SK-N-SH (cell line): Measurements from ENCODE around the gene SPATA16. TPM values are rescaled to one million over a fixed set of nuclear protein-coding genes. Genes with fewer than 3 reads are reported as not detected.

ENCODE experiments used
- CTCF ChIA-PET: fragments of 300-600, 350-600 bp; formaldehyde crosslinking; extraction: SDS; loops from one replicate; lab custom pipeline; 2021; lab: Yijun Ruan, JAX
- POLR2A ChIA-PET: fragments of 350-600 bp; sonication (Branson Sonifier 250); formaldehyde crosslinking; extraction: SDS; loops from one replicate; lab custom pipeline; 2020; ENCODE audit warnings: antibody characterized with exemption, inconsistent platforms; lab: Yijun Ruan, JAX
- DNase-seq: peaks from one replicate; pipeline ENCODE4 v3.0.0; 2012
- H2AFZ ChIP-seq: fragments of 200-600 bp; sonication (generic); 2 replicates; pipeline ENCODE4 v1.8.1; 2016; ENCODE audit warnings: antibody characterized with exemption, mild to moderate bottlenecking, low read depth
- H3F3A ChIP-seq: fragments of 200-600 bp; sonication (generic); replicated peaks from 2 replicates; pipeline ENCODE3; 2016; ENCODE audit warnings: antibody characterized with exemption, mild to moderate bottlenecking; ENCODE audit not compliant: insufficient read depth
- H3K27ac ChIP-seq, 2 experiments: fragments of 200-500 bp in 1 of 2; fragments of 200-600 bp in 1 of 2; sonication (Bioruptor generic) in 1 of 2; sonication (generic), shearing (Covaris generic) in 1 of 2; 2 replicates each; pipeline versions ENCODE4 v1.5.1 to v1.6.1; 2014 to 2016; ENCODE audit warnings: low read depth in 2 of 2, inconsistent platforms in 1 of 2, low read length in 1 of 2, mild to moderate bottlenecking in 1 of 2, mixed read lengths in 1 of 2
- H3K27me3 ChIP-seq: fragments of 200-600 bp; sonication (generic), shearing (Covaris generic); 2 replicates; pipeline ENCODE4 v1.6.1; 2016; ENCODE audit warnings: mixed run types; ENCODE audit not compliant: insufficient read depth
- H3K36me3 ChIP-seq, 2 experiments: fragments of 200-500 bp in 1 of 2; fragments of 200-600 bp in 1 of 2; sonication (Bioruptor generic) in 1 of 2; sonication (generic) in 1 of 2; replicated peaks in 1 of 2; 2 replicates each; pipeline versions ENCODE3 to v1.5.1; 2014 to 2016; ENCODE audit warnings: low read length in 1 of 2, mild to moderate bottlenecking in 1 of 2; ENCODE audit not compliant: insufficient read depth in 2 of 2, control insufficient read depth in 1 of 2
- H3K4me1 ChIP-seq, 2 experiments: fragments of 200-500 bp in 1 of 2; fragments of 200-600 bp in 1 of 2; sonication (Bioruptor generic) in 1 of 2; sonication (generic), shearing (Covaris generic) in 1 of 2; 2 replicates each; pipeline versions ENCODE4 v1.5.1 to v1.6.1; 2014 to 2016; ENCODE audit warnings: low read depth in 1 of 2, low read length in 1 of 2, mixed run types in 1 of 2; ENCODE audit not compliant: insufficient read depth in 2 of 2, control insufficient read depth in 1 of 2
- H3K4me2 ChIP-seq: fragments of 200-600 bp; sonication (generic), shearing (Covaris generic); 2 replicates; pipeline ENCODE4 v1.6.1; 2017; ENCODE audit warnings: mixed run types
- H3K4me3 ChIP-seq, 2 experiments: fragments of 200-500 bp in 1 of 2; fragments of 200-600 bp in 1 of 2; sonication (Bioruptor generic) in 1 of 2; sonication (generic), shearing (Covaris generic) in 1 of 2; 2 replicates each; pipeline versions ENCODE4 v1.5.1 to v1.8.1; 2014 to 2016; ENCODE audit warnings: low read depth in 2 of 2, inconsistent platforms in 1 of 2, low read length in 1 of 2, mild to moderate bottlenecking in 1 of 2, mixed read lengths in 1 of 2, moderate library complexity in 1 of 2
- H3K79me2 ChIP-seq: fragments of 200-600 bp; sonication (generic); 2 replicates; pipeline ENCODE4 v1.8.1; 2017; ENCODE audit warnings: mild to moderate bottlenecking; ENCODE audit not compliant: insufficient read depth
- H3K9ac ChIP-seq: fragments of 200-600 bp; sonication (generic); 2 replicates; pipeline ENCODE4 v1.6.1; 2017; ENCODE audit warnings: mixed run types
- H3K9me2 ChIP-seq: fragments of 200-600 bp; sonication (generic); 2 replicates; pipeline ENCODE4 v1.6.1; 2017; ENCODE audit warnings: mixed run types
- H3K9me3 ChIP-seq: fragments of 200-600 bp; sonication (generic); 2 replicates; pipeline ENCODE4 v1.6.1; 2017; ENCODE audit warnings: mixed run types, mild to moderate bottlenecking, moderate library complexity
- H4K20me1 ChIP-seq: fragments of 200-600 bp; sonication (generic); 2 replicates; pipeline ENCODE4 v1.6.1; 2017; ENCODE audit warnings: mild to moderate bottlenecking, mixed run types; ENCODE audit not compliant: insufficient read depth
- EP300 ChIP-seq, 2 experiments: IDR thresholded peaks; 2 replicates each; pipeline versions ENCODE4 v1.4.0 to v1.6.1; 2012; ENCODE audit warnings: borderline replicate concordance in 1 of 2, low read depth in 1 of 2, low read length in 1 of 2
- FOXJ3 ChIP-seq: sonication (generic); formaldehyde crosslinking; IDR thresholded peaks from 2 replicates; pipeline ENCODE4 v1.5.1; 2020; ENCODE audit warnings: mild to moderate bottlenecking, missing genetic modification reagents
- FOXM1 ChIP-seq: IDR thresholded peaks from 2 replicates; pipeline ENCODE4 v1.4.0; 2012; ENCODE audit warnings: low read depth, mild to moderate bottlenecking
- GABPA ChIP-seq: IDR thresholded peaks from 2 replicates; pipeline ENCODE4 v1.4.0; 2012; ENCODE audit warnings: low read depth, mild to moderate bottlenecking
- GATA2 ChIP-seq: sonication (generic); formaldehyde crosslinking; IDR thresholded peaks from 2 replicates; pipeline ENCODE4 v1.5.0; 2020; ENCODE audit warnings: mild to moderate bottlenecking, missing genetic modification reagents
- MXI1 ChIP-seq: IDR thresholded peaks from 2 replicates; pipeline ENCODE4 v1.6.1; 2012; ENCODE audit warnings: mild to moderate bottlenecking, low read depth, low read length, improper control_type of control experiment
- NFIC ChIP-seq: IDR thresholded peaks from 2 replicates; pipeline ENCODE4 v1.4.0; 2012; ENCODE audit warnings: borderline replicate concordance
- RAD21 ChIP-seq: IDR thresholded peaks from 2 replicates; pipeline ENCODE4 v1.6.1; 2012; ENCODE audit warnings: mild to moderate bottlenecking, low read length
- RCOR1 ChIP-seq: fragments of 150-350 bp; IDR thresholded peaks from 2 replicates; pipeline ENCODE4 v1.6.1; 2017; ENCODE audit warnings: antibody characterized with exemption, low read length
- RFX5 ChIP-seq: IDR thresholded peaks from 2 replicates; pipeline ENCODE4 v1.6.1; 2012; ENCODE audit warnings: mild to moderate bottlenecking, improper control_type of control experiment, low read length
- RXRA ChIP-seq: IDR thresholded peaks from 2 replicates; pipeline ENCODE4 v1.4.0; 2012; ENCODE audit warnings: low read depth, mild to moderate bottlenecking, borderline replicate concordance
- TCF12 ChIP-seq: IDR thresholded peaks from 2 replicates; pipeline ENCODE4 v1.4.0; 2012
- TEAD4 ChIP-seq: IDR thresholded peaks from 2 replicates; pipeline ENCODE4 v1.4.0; 2012; ENCODE audit warnings: mild to moderate bottlenecking, borderline replicate concordance; ENCODE audit not compliant: insufficient read depth
- WGBS: methylation state at CpG from one replicate; pipeline ENCODE4 v1.1.6; 2017; ENCODE audit warnings: low lambda C conversion rate; 5-methylcytosine and 5-hydroxymethylcytosine counted together
- polyA plus RNA-seq, 3 experiments: library from polyadenylated mRNA; depleted of rRNA; stranded (reverse); fragments of >200 nt; gene quantifications; 2 replicates each; pipeline ENCODE4 v1.2.3, GENCODE V29; 2012
- TF ChIP-seq, protein P1 (sequence below): IDR thresholded peaks from 2 replicates; pipeline ENCODE4 v1.4.0; 2012; ENCODE audit warnings: low read depth, borderline replicate concordance
- TF ChIP-seq, protein P2 (sequence below): IDR thresholded peaks from 2 replicates; pipeline ENCODE4; 2012
- TF ChIP-seq, protein P3 (sequence below): IDR thresholded peaks from 2 replicates; pipeline ENCODE4 v1.6.1; 2012; ENCODE audit warnings: mild to moderate bottlenecking, low read depth, low read length, moderate library complexity

The SPATA16 gene
- polyA plus RNA-seq, 1 of the 3 experiments (the other 2 are of a cell fraction), result not detected

GRCh38 chr3:173096994-173097785, 43.8 kb downstream of the SPATA16 start:
- no peak overlapping the region for H3K27ac ChIP-seq
- no peaks in the 10 kb centered on the region for H3K4me1 ChIP-seq
- H3K4me2 ChIP-seq, result no peak overlapping the region
- H3K9me3 ChIP-seq, result no peaks in the 10 kb centered on the region
- 24% methylated on average over 4 of the region's 4 CpGs for WGBS
- no peaks in the 10 kb centered on the region for H4K20me1 ChIP-seq
- no peaks in the 10 kb centered on the region for H3K9me2 ChIP-seq
- H3K4me3 ChIP-seq, result no peak overlapping the region
- TF ChIP-seq TCF12 (no peak), NFIC (no peak)
- TF ChIP-seq, protein P1, sequence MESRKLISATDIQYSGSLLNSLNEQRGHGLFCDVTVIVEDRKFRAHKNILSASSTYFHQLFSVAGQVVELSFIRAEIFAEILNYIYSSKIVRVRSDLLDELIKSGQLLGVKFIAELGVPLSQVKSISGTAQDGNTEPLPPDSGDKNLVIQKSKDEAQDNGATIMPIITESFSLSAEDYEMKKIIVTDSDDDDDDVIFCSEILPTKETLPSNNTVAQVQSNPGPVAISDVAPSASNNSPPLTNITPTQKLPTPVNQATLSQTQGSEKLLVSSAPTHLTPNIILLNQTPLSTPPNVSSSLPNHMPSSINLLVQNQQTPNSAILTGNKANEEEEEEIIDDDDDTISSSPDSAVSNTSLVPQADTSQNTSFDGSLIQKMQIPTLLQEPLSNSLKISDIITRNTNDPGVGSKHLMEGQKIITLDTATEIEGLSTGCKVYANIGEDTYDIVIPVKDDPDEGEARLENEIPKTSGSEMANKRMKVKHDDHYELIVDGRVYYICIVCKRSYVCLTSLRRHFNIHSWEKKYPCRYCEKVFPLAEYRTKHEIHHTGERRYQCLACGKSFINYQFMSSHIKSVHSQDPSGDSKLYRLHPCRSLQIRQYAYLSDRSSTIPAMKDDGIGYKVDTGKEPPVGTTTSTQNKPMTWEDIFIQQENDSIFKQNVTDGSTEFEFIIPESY, result no peak
- H3K79me2 ChIP-seq, result no peaks in the 10 kb centered on the region
- no peaks in the 10 kb centered on the region for H3K36me3 ChIP-seq
- CTCF ChIA-PET, result no interaction called here
- H3K27me3 ChIP-seq, result no peaks in the 10 kb centered on the region
- H3F3A ChIP-seq, result no peaks in the 10 kb centered on the region
- DNase-seq, result no peak
- H2AFZ ChIP-seq, result no peak overlapping the region
- H3K9ac ChIP-seq, result no peak overlapping the region
- POLR2A ChIA-PET, result no interaction called here

- no peak overlapping the region for H3K4me3 ChIP-seq
- ChIA-PET CTCF (no interaction called here), POLR2A (no interaction called here)
- no peaks in the 10 kb centered on the region for H3K4me1 ChIP-seq
- H2AFZ ChIP-seq, result no peak overlapping the region
- H3F3A ChIP-seq, result no peaks in the 10 kb centered on the region
- no peak overlapping the region for H3K27ac ChIP-seq
- H3K27me3 ChIP-seq, result no peaks in the 10 kb centered on the region
- H3K4me2 ChIP-seq, result no peak overlapping the region
- no peaks in the 10 kb centered on the region for H3K9me3 ChIP-seq
- H3K9me2 ChIP-seq, result no peaks in the 10 kb centered on the region
- no peak for TF ChIP-seq TCF12
- no peak for TF ChIP-seq FOXJ3 (CRISPR knock-in tag)
- WGBS, result 29% methylated on average over 3 of the region's 3 CpGs
- DNase-seq, result no peak
- H3K79me2 ChIP-seq, result no peaks in the 10 kb centered on the region
- no peak overlapping the region for H3K9ac ChIP-seq
- no peaks in the 10 kb centered on the region for H4K20me1 ChIP-seq
- no peaks in the 10 kb centered on the region for H3K36me3 ChIP-seq
These were observed 44.9 kb downstream of the SPATA16 start for GRCh38 chr3:173096140-173096539.

- Histone ChIP-seq H3K27ac (no peak overlapping the region), H3K9ac (no peak overlapping the region), H3K9me2 (no peaks in the 10 kb centered on the region), H3K4me3 (no peak overlapping the region), H3K4me2 (no peak overlapping the region), H3K27me3 (no peaks in the 10 kb centered on the region), H3F3A (no peaks in the 10 kb centered on the region), H3K4me1 (no peaks in the 10 kb centered on the region), H3K36me3 (no peaks in the 10 kb centered on the region), H3K9me3 (no peaks in the 10 kb centered on the region), H2AFZ (no peak overlapping the region), H3K79me2 (no peaks in the 10 kb centered on the region), H4K20me1 (no peaks in the 10 kb centered on the region)
- WGBS, result 30% methylated on average over 1 of the region's 1 CpG
- DNase-seq, result no peak
- ChIA-PET POLR2A (no interaction called here), CTCF (no interaction called here)
- TF ChIP-seq RCOR1, result no peak
- no peak for TF ChIP-seq GABPA
- no peak for TF ChIP-seq RFX5
- no peak for TF ChIP-seq FOXM1
- TF ChIP-seq RAD21, result no peak
- no peak for TF ChIP-seq GATA2
- TF ChIP-seq TEAD4, result no peak
- TF ChIP-seq, protein P2, sequence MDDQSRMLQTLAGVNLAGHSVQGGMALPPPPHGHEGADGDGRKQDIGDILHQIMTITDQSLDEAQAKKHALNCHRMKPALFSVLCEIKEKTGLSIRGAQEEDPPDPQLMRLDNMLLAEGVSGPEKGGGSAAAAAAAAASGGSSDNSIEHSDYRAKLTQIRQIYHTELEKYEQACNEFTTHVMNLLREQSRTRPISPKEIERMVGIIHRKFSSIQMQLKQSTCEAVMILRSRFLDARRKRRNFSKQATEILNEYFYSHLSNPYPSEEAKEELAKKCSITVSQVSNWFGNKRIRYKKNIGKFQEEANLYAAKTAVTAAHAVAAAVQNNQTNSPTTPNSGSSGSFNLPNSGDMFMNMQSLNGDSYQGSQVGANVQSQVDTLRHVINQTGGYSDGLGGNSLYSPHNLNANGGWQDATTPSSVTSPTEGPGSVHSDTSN, result no peak
- TF ChIP-seq NFIC, result no peak
- TF ChIP-seq MXI1, result no peak
- no peak for TF ChIP-seq RXRA
- no peak for TF ChIP-seq EP300 (IDR thresholded peaks at IDR 0.05; ENCODE audit: borderline replicate concordance in 1 of 2, low read depth in 1 of 2, low read length in 1 of 2)
- TF ChIP-seq, protein P3, sequence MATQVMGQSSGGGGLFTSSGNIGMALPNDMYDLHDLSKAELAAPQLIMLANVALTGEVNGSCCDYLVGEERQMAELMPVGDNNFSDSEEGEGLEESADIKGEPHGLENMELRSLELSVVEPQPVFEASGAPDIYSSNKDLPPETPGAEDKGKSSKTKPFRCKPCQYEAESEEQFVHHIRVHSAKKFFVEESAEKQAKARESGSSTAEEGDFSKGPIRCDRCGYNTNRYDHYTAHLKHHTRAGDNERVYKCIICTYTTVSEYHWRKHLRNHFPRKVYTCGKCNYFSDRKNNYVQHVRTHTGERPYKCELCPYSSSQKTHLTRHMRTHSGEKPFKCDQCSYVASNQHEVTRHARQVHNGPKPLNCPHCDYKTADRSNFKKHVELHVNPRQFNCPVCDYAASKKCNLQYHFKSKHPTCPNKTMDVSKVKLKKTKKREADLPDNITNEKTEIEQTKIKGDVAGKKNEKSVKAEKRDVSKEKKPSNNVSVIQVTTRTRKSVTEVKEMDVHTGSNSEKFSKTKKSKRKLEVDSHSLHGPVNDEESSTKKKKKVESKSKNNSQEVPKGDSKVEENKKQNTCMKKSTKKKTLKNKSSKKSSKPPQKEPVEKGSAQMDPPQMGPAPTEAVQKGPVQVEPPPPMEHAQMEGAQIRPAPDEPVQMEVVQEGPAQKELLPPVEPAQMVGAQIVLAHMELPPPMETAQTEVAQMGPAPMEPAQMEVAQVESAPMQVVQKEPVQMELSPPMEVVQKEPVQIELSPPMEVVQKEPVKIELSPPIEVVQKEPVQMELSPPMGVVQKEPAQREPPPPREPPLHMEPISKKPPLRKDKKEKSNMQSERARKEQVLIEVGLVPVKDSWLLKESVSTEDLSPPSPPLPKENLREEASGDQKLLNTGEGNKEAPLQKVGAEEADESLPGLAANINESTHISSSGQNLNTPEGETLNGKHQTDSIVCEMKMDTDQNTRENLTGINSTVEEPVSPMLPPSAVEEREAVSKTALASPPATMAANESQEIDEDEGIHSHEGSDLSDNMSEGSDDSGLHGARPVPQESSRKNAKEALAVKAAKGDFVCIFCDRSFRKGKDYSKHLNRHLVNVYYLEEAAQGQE, result no peak
- no peak for TF ChIP-seq FOXJ3 (CRISPR knock-in tag)
These were observed 49.0 kb downstream of the SPATA16 start for GRCh38 chr3:173092038-173092437.
